ENCODE data around the gene SPDYE2. TPM values are rescaled to one million over a fixed set of nuclear protein-coding genes. Genes with fewer than 3 reads are reported as not detected.
"Not testable (repeated sequence)": the region's sequence is repeated elsewhere in the genome, so short reads cannot be mapped to it uniquely, and the experiment has no call there.

SPDYE2 gene, protein sequence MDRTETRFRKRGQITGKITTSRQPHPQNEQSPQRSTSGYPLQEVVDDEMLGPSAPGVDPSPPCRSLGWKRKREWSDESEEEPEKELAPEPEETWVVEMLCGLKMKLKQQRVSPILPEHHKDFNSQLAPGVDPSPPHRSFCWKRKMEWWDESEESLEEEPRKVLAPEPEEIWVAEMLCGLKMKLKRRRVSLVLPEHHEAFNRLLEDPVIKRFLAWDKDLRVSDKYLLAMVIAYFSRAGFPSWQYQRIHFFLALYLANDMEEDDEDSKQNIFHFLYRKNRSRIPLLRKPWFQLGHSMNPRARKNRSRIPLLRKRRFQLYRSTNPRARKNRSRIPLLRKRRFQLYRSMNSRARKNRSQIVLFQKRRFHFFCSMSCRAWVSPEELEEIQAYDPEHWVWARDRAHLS
- not detected in 2 replicates for total RNA-seq (2014; rRNA removed; shearing (Covaris generic); ENCODE audit: low replicate concordance)

GRCh38 chr7:102550808-102551422 lies at the start of gene SPDYE2:
Gene SPDYE2 (plus strand): TSS chr7:102551226. CDS start chr7:102553256, 2,030 bp downstream.
- H3K27me3 ChIP-seq, H3K4me3 ChIP-seq, H3K9me3 ChIP-seq, DNase-seq, H3K36me3 ChIP-seq: not testable (repeated sequence)

DNA sequence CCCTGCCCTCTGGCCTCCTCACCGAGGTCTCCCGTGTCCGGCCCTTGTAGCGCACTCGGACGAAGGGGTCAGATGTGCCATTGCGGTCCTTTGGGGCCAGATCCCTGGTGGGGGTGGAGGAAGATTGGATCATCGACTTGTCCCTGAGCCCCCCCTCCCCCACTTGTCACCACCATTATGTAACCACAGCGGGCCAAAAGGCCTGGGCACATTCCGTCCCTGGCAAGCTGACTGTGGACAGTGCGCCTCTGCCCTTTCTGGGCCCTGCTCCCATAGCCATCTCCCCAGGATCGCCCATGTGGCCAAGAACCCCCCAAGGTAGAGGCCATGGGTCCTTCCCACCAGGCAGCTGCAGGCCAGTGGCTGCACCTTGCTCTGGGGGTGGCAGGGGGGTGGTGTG lies 47.9 kb upstream of the SPDYE2 start:
- not testable (repeated sequence) for H3K27me3 ChIP-seq, H3K36me3 ChIP-seq, DNase-seq, H3K4me3 ChIP-seq, H3K9me3 ChIP-seq

DNA sequence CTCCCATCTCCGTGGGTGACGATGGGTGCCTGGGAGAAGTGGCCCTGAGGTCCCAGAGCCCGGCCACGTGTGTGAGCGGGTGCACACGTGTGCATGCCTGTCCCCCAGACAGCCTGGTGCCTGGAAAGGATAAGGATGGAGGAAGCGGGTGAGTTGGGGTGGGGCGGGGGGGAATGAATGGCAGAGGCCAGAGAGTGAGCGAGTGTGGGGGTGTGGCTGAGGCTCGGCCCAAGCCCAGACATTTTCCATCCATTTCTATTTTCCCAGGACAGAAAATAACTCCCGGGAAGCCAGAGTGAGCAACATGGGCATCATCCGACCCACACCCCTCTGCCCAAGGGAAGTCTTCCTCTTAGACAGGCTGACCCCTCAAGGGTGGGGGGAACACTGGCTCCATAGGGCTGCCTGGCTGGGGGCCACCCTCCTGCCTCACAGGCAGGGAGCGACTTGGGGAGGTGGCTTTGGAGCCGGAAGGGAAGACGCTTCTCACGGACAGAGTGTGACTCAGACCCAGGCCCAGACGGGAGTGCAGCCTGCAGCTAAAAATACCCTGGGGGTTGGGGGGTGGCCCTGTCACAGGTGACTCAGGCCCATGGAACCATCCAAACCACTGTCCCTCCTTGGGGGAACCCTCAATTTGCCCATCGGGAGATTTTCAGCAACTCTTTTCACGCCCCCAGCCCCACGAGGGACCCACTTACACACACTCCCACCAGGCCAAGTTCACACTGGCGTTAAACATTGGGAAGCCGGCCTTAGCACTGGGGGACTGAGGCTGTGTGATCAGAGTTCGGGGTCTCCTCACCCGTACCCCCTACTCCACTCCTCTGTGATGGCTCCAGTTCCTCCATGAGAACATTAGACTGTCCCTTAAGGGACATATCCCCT lies 45.5 kb upstream of the SPDYE2 start:
- H3K4me3 ChIP-seq, DNase-seq, H3K9me3 ChIP-seq, H3K36me3 ChIP-seq, H3K27me3 ChIP-seq: not testable (repeated sequence)

DNA sequence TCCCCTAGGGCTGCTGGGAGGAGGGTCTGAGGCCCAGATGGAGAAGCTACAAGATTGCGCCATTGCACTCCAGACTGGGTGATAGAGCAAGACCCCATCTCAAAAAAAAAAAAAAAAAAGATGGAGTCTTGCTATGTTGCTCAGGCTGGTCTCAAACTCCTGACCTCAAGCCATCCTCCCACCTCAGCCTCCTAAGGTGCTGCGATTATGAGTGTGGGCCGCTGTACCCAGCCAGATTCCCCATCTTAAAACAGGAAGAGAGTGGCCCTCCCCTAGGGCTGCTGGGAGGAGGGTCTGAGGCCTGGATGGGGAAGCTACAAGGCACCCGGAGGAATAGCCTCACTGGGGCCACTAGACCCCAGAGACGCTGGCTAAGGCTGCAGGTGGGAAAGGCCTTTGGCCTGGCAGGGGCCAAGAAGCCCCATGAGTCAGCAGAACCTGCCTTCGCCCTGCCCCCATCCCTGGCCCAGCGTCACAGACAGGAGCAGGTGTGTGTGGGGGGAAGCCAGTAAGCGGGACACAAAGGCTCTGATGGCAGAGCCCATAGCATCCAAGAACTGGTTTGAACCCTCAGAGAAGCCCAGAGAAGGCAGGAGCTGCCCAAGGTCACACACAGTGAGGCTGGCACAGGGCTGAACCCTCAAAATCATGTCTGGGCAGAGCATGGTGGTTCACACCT lies 43.5 kb upstream of the SPDYE2 start:
- H3K27me3 ChIP-seq, H3K36me3 ChIP-seq, H3K9me3 ChIP-seq, H3K4me3 ChIP-seq, DNase-seq: not testable (repeated sequence)

GRCh38 chr7:102510575-102510974 lies 40.5 kb upstream of the SPDYE2 start:
- DNase-seq, H3K4me3 ChIP-seq, H3K36me3 ChIP-seq, H3K9me3 ChIP-seq, H3K27me3 ChIP-seq: not testable (repeated sequence)

GRCh38 chr7:102511860-102512522 lies 39.0 kb upstream of the SPDYE2 start:
- H3K4me3 ChIP-seq, H3K36me3 ChIP-seq, H3K27me3 ChIP-seq, H3K9me3 ChIP-seq, DNase-seq: not testable (repeated sequence)

DNA sequence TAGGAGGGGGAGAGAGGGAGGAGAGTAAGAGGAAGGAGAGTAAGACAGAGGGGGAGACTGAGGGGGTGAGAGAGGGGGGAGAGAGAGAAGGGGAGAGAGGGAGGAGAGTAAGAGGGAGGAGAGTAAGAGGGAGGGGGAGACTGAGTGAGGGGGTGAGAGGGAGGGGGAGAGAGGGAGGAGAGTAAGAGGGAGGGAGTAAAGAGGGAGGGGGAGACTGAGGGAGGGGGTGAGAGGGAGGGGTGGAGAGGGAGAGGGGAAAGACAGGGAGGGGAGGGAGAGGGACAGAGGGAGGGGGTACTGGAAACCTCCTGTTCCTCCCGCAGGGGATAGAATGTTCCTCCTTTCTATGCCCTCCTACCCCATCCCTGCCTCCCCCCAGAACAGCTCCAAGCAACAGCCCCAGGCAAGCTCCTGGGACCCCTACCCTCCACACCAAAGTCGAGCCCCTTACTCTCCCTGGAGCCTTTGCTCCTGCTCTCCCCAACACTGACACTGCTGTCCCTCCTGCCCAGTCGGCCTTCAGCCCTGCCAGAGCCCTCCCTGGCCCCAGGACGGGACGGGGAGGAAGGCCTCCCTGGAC lies 38.3 kb upstream of the SPDYE2 start:
- H3K4me3 ChIP-seq, H3K27me3 ChIP-seq, H3K9me3 ChIP-seq, DNase-seq, H3K36me3 ChIP-seq: not testable (repeated sequence)

- not testable (repeated sequence) for H3K36me3 ChIP-seq, DNase-seq, H3K4me3 ChIP-seq, H3K27me3 ChIP-seq, H3K9me3 ChIP-seq
Measured at GRCh38 chr7:102514881-102515721, 35.9 kb upstream of the SPDYE2 start.

DNA sequence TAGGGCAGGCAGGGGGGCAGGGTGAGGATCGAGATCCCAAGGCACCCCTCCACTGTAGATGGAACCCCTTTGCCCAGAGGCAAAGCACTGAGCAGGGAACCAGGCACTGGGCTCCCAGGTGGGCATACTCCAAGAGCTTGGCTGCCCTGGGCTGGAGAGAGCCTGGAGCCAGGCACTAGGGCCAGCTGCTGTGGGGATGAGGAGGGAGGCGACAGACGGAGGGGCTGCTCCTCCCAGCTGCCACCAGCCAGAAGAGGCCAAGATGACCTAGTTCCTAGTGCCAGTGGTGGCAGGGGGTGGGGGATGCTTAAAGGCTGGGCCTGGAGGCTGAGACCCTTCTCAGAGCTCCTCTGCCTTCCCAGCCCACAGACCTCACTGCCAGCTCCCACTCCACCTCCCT lies 35.1 kb upstream of the SPDYE2 start:
- DNase-seq, H3K27me3 ChIP-seq, H3K4me3 ChIP-seq, H3K9me3 ChIP-seq, H3K36me3 ChIP-seq: not testable (repeated sequence)

DNA sequence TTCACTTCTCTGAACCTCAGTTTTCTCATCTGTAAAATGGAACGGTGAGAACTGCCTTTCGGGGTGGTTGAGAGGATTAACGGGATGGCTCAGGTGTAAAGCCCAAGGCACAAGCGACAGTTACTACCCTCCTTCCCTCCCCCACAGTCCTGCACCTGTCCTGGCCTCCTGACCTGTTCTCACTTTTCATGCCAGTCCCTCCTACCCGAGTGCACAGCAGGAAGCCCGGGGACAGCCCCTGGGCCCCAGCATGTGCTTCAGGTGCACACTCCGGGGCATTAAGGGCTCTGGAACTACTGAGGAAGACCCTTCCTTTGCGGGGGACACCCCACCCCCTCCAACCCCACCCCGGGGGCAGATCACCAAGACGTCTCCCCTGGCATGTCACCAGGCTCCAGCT lies 34.1 kb upstream of the SPDYE2 start:
- H3K27me3 ChIP-seq, H3K36me3 ChIP-seq, H3K9me3 ChIP-seq, DNase-seq, H3K4me3 ChIP-seq: not testable (repeated sequence)

- H3K4me3 ChIP-seq, H3K9me3 ChIP-seq, H3K36me3 ChIP-seq, DNase-seq, H3K27me3 ChIP-seq: not testable (repeated sequence)
Measured at GRCh38 chr7:102517550-102518147, 33.4 kb upstream of the SPDYE2 start, which contains the start of gene RASA4B. Gene RASA4B (minus strand): TSS chr7:102517777. CDS start chr7:102517710, 67 bp downstream.

GRCh38 chr7:102520797-102521196 lies 30.2 kb upstream of the SPDYE2 start:
- not testable (repeated sequence) for DNase-seq, H3K4me3 ChIP-seq, H3K9me3 ChIP-seq, H3K36me3 ChIP-seq, H3K27me3 ChIP-seq

DNA sequence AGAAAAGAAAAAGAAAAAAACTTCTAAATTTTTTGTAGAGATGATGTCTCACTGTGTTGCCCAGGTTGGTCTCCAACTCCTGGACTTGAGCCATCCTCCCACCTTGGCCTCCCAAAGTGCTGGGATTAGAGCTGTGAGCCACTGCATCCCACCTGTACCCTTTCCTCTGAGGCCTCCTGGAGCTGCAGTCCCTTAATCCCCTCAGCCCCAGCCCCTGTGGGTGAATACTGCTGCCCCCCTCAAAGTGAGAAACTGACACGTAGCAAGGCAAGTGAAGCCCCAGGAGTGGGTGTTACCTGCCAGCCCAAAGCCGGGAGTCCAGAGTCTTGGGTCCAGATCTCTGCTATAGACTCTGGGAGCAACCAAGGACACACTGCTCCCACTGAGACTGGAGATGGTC lies 26.2 kb upstream of the SPDYE2 start:
- not testable (repeated sequence) for H3K4me3 ChIP-seq, DNase-seq

GRCh38 chr7:102527182-102527581 lies 23.8 kb upstream of the SPDYE2 start:
- not testable (repeated sequence) for H3K4me3 ChIP-seq, H3K27me3 ChIP-seq, H3K9me3 ChIP-seq, DNase-seq, H3K36me3 ChIP-seq

More for the DNA sequence above, 26.2 kb upstream of the SPDYE2 start:
- not testable (repeated sequence) for H3K27me3 ChIP-seq, H3K36me3 ChIP-seq, H3K9me3 ChIP-seq
